Fibroblast of skin of right quadriceps (primary cell): ENCODE measurements around the gene SELENOS.
"Not testable (repeated sequence)": the region's sequence is repeated elsewhere in the genome, so short reads cannot be mapped to it uniquely, and the experiment has no call there.

Source experiments
- DNase-seq: peaks from one replicate; pipeline ENCODE4 v3.0.0-alpha.2; 2013

Gene SELENOS

DNA sequence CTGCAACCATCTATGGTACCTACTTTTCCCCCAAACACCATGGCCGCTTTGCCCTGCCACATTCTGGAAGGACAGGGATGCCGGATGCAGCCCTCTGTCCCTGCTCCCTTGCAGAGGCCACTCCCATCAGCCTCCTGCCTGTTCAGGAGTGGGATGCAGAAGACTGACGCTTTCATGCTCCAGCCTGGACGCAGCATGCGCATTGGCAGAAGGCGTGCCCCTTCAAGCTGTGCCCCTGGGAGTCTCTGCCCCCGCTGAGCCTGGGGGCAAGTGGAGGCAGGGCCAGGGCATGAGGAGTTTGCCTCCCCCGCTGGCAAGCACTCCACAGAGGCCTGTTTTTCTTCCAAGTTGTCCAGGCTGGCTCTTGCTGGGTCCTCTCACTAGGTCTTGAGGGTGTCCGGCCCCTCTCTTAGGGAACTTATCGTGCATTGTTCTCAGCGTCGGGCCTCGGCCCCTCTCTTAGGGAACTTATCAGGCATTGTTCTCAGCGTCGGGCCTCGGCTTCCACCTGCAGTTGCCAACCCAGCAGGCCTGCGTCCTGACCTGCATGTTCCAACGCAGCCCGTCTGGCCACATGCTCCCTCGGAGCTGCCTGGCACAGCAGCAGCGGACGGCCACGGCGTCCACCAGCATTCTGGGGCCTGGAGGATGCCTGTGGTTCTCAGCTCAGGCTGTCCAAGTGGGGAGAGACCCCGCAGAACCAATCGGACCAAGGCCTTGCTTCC is 32.3 kb upstream of the SELENOS start:
- DNase-seq = no peak

DNA sequence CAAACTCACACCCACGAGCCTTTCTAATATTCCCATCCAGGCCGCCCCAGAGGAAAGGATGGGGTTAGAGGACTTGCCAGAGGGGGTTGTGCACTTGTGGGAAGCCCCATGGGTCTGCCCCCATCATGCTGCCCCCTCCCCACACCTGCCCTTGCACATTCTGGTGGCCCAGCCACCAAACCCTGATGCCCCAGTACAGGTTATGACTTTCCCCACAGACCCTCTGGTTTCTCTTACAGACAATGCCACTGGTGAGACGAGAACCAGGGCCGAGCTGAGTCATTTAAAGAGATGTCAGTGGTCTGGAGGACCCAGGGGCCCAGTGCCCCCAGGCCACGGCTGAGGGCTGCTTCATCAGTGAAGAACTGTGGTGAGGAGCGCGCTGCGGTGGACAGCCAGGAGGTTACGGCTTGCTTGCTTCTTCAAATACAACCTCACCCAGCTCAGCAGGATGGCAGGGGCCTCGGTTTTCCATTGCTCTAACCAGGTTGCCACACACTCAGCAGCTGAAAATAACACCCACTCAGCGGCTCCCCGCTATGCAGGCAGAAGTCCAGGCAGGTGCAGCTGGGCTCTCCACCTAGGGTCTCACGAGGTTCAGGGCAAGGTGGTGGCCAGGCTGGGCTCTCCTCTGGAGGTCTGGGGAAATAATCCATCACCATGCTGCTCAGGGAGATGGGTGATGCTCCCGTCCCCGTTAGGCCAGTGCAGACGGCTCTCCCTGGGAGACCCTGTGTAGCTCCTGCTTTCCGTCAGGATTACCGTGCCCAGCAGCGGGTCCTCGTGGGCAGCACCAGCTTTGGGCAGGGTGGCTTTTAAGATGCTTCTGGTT is 31.5 kb upstream of the SELENOS start:
- DNase-seq = no peak

DNA sequence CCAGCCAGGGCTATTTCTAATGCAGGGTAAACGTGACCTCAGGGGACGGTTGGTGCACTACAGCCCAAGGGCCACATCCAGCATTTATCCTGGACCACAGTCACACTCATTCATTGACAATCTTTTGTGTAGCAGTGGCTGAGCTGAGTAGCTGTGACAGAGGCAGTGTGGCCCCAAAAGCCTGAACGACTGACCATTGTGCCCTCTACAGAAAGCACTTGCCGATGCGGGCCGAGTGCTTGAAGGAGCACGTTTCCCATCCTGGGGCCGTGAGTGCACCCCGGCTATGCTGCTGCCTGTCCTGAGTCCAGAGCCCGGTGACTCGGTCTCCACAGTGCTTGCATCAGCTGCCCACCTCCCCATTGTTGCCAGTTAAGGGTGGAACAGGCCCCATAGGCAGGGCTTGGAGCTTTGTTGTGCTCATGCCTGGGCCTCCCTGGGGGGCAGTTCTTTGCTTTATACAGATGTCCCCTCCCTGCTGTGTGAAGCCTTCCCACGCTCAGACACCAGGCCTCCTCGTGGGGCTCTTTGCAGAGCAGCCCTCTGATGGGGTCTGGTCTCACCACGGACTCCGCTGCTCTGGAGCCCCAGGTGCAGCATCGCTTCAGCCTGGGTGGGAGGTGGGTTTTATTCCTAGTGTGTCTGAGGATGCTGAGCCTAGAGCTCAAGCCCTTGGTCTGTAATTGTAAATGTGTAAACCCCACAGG is 30.8 kb upstream of the SELENOS start:
- no peak for DNase-seq

DNA sequence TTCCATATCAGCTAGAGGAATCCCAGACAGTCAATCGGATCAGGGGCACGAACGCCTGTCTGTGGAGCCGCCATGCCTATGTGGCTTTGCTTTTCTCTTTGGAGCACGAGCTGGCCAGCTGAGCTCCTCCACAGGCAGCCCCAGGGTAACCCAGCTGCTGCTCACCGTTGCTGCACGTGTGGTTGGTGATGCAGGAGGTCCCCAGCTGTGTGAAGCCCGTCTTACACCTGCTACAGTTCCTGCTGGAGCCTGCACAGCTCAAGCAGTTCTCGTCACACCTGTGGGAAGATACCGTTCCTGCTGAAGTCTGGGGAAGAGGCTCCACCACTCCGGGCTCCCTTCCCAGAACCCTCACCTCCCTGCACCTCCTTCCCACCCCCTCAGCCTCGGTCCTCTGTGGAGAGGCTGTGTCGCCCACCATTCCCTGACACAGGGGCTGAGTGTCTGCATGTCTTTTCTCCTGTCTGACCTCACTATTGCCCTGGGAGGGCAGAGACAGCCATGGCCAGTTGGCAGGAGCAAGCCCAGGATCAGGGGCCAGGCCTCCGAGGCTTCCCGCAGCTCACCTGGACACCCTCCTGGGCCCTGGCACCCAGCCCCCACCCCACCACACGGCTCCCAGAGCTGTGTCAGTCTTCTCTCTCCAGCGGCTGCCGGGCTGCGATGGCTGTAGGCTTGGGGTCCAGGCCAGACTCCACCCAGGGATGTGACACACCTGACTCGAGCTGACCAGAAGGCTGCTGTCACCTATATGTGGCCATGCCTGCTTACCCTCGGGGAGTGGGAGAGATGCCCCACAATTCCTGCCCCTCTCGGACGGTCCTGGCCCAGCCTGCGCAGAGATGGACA is 30.0 kb upstream of the SELENOS start:
- no peak for DNase-seq

DNA sequence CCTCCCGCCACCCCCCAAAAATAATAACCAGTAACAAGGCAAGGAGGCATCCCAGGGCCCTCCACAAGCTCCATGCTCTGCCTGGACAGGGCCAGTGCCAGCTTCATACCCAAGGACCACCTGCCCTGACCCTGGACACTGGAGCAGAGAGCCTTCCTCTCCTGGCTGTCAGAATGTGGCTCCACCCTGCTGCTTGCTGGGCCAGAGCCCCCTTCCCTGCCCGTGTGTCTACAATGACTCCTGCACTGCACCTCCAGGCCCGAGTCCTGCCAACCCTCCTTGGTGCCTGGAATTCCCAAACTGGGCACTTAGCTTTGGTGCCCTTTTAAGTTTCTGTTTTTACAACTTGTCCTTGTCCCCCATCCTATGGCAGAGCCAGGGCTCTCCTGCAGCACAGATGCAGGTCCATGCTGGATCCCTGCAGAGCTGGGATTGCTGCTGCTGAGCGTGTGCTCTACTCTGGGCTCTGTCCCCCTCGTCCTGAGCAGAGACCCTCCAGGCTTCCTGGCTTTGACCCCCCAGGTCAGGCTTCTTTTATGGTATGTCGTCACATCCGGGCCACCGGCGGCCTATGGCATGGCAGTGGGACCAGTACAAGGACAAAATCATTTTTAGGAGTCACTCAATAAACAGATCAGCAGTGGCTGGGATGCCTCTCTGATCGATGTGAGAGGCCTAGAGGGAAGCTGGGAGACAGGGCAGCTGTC is 29.2 kb upstream of the SELENOS start:
- no peak for DNase-seq

DNA sequence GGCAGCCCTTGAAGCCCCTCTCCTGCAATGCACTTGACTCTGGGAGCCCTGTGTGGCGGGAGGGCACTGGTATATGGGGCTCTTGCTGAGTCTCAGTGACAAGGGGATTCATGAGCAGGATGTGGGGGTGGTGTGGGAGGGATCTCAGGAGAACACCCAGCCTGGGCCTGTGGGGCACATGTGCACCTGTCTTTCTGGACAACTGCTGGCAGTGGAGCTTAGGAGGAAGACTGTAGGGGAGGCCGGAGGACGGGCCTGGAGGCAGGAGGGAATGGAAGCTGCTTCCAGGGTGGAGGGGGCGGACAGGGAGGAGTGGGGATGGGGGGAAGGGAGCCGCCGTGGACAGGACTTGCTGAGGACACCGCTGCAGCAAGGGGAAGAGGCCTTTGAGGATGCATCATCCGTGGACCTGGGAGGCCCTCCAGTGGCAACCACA is 28.6 kb upstream of the SELENOS start:
- no peak for DNase-seq

DNA sequence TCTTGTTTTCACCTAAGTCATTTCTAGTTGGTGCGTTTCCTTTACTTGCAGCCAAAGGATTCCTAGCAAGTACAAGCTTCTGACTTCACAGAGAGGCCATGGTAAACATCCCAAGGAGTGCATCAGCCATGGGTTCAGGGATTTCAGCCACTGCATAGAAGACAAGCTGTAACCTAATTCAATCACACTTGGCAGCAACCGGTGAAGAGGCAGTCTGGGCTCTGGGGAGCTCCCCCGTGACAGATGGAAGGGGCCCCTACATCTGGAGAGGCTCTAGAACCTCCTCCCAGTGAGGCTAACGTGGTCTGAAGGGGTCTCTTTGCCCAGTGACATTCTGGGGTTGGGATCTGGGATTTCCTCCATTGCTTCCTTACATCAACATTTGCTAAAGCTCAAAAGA is 26.1 kb upstream of the SELENOS start:
- no peak for DNase-seq

DNA sequence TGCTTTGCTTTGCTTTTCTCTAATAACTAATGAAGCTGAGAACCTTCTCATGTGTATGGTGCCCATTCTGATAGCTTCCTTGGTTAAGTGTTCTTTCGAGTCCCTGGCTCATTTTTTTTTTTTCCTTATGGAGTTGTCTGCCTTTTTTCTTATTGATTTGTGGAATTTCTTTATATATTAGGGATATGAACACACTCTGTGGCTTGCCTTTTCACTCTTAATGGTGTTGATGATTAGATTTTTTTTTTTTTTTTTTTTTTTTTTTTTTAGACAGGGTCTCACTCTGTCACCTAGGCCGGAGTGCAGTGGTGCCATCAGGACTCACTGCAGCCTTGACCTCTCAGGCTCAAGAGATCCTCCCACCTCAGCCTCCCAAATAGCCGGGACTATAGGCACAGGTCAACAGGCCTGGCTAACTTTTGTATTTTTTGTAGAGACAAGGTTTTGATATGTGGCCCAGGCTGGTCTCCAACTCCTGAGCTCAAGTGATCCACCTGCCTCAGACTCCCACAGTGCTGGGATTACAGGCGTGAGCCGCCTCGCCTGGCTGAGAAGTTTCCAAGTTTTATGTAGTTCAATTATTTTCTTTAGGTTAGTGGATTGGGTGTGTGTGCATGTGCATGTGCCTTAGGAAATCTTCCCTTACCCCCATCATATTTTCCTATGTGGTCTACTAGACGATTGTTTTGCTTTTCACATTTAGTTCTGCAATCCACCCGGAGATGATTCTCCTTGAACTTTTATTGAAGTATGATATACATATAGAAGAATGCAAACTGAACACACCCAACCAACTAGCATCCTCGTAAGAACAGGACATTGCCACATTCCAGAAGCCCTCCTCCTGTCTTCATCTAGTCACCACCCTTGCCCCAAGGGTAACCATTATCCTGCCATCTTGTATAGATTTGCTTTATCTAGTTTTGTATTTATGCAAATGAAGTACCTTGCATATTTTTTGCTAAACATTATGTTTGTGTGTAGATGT is 19.4 kb upstream of the SELENOS start:
- peak; percentile 42 for DNase-seq

DNA sequence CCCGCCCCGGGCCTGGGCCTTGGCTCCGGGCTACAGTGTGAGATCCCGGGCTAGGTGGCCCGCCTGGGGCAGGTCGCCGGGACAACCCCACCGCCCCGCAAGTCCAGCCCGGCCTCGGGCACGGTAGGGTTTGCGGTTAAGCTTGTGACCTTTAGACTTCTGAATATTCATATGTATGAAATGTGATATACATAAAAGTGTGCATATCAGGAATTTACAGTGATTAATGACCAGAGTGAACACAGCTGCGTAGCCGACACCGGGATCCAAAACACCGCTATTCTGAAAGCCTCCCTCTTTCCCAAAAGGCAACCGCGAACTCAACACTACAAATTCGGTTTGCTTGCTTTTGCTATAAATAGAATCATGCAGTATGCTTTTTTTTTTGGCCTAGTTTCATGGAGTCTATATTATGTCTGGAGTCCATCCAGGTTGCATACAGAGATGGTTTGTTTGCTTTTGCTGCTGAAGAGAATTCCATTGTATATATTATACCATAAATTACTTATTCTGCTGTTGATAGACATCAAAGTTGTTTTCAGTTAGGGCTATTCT is 18.4 kb upstream of the SELENOS start:
- DNase-seq = peak; percentile 78

DNA sequence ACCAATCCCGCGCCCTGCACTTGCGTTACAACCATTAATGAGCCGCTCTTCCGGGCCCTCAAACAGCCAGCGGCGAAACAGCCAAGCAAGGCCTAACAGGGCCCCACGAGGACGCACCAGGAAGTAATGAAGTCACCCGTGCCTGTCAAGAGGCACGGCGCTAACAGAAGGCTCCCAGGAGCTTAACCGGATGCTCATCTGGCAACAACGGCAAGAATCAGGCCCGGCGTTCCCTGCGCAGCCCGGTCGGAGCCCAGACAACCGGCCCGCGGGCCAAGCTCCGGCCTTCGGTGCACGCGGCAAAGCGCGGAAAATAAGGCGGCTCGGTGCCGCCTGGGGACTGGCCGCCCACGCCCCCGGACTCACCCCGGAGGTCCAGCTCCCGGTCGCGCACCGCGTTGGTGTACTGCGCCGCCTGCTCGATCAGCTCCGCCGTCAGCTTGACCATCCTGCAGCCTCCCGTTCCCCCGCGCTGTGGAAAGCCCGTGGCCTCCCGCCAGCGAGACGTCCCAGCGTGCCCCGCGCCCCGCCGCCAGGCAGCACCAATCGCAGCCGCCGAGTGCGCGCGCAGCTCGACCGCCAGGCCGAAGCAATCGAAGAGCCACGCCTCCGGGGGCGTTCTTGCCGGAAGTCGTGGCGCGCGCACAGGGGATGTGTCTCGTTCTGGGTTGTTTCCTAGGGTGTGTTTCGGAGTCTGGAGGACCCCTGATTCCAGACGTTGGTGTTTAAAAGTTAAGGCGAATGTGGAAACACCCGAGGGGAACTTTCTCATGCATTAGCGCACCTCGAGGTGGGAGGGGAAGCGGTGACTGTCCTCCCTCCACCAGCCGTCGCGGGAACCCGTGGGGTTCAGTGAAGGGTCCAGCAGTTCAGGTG is 17.7 kb upstream of the SELENOS start, which contains the start of gene SNRPA1:
Gene SNRPA1 (minus strand): TSS at position 518 of the 876 bp plus-strand sequence. CDS start 70 bp downstream, at position 448.
- peak; percentile 95 for DNase-seq

DNA sequence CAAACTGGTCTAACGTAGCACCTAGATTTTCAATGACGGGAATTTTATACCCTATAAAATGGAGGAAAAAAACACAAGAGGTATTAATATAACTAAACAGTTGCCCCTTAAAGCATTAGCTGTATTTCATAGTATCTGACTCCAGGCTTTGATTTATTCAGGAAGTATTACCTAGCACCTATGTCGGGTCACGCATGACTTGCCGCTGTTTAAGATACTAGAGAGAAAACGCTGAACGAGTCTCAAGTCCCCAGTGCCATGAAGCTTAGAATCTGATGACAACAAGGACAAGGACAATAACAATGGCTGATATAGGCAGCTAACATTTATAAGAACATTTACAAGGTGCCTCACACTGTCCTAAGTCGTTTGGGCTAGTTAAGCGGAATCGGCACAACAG is 15.8 kb upstream of the SELENOS start:
- DNase-seq = no peak

DNA sequence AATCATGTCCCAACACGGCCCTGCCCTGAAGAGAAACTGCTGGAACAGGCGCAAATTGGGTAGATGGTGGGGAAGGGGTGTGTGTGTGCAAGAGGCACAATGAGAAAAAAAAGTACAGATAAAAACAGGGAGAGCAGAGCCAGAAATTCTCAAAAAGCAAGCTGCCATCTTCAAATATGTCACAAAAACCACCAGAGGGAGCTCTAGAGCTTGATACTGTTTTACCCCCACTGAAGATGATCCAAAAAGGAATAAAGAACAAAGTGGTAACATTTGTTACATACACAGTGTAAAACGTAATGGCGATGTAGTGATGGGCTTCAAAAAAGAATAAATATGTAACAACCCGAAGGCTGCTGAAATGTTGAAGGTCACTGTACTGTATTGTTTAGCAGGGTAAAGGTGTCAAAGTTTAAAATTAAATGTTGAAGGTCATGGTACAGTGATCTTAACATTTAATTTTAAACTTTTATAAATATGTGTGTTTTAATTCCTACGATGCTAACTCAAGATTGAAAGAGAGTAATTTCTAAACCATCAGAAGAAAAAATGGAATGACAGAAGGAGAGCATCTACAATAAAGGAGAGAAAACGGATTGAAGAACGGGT is 11.7 kb upstream of the SELENOS start:
- DNase-seq = peak; percentile 46

DNA sequence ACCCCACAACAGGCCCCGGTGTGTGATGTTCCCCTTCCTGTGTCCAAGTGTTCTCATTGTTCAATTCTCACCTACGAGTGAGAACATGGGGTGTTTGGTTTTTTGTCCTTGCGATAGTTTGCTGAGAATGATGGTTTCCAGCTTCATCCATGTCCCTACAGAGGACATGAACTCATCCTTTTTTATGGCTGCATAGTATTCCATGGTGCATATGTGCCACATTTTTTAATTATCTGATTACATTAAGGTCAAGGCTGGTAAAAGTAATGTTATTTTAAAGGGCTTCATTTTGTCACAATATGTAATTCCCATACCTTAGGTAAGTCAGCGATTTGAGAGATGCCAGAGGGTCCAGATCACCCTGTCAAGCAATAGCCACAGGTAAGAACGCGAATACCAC is 10.1 kb upstream of the SELENOS start:
- DNase-seq = not testable (repeated sequence)

DNA sequence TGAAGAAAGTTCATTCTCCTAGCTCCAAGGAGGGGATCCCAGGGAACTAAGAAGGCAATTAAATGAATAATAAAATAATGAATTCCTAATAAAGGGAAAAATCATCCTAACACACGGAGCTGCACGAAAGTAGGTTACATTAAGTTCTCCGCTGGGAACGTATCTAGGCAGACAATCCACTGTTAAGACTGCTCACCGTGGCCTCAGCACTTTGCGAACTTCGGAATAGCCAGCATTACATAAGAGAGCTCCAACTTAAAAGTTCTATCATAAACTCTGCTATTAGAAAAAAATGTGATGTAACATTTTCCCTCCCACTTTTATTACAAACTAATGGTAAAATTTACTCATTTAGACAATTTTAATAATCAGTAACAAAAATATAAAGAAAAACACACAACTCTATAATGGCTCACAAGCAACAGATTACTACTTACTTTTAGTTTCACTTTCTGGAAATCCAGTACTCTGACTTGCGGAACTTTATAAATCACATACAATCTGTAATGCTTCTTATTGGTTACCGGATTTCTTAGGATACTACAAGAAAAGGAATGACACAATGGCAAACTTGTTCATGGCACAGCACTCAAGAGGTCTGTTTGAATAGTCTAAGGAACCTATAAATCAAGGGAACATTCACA is 9.3 kb upstream of the SELENOS start:
- DNase-seq = no peak

DNA sequence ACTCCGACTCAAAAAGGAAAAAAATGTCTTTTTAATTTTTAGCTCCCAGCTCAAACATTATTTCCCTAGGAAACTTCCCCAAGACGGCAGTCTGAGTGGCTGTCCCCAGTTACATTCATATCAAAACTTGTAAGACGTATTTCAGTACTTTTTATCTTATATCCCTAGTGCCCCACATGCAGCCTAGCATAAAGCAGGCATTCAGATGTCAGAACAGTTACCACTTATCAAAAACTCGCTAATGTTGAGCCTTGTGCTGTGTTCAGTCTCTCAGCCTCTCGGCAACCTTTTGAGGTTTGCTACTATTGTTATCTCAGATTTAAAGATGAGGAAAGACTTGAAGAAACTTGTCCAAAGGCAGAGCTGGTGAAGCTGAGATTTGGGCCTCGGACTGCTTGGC is 6.6 kb upstream of the SELENOS start:
- DNase-seq = no peak

DNA sequence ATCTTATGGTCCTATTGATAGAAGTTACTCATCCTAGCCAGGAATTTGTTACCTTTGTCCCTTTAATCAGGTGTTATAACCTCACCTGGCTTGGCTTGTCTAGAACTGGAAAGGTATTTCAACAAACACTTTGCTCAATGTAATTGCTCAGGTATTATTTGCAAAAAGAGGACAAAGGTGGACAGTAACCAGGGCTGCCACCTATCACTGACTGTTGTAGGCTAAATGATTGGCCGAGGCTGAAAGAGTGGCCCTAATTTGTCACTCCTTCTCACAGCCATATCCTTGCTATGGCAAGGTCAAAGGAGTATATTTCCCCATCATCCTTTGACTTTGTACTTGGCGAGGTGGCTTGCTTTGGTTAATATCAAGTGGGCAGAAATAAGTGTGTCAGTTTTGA is 2.7 kb upstream of the SELENOS start:
- DNase-seq = no peak

DNA sequence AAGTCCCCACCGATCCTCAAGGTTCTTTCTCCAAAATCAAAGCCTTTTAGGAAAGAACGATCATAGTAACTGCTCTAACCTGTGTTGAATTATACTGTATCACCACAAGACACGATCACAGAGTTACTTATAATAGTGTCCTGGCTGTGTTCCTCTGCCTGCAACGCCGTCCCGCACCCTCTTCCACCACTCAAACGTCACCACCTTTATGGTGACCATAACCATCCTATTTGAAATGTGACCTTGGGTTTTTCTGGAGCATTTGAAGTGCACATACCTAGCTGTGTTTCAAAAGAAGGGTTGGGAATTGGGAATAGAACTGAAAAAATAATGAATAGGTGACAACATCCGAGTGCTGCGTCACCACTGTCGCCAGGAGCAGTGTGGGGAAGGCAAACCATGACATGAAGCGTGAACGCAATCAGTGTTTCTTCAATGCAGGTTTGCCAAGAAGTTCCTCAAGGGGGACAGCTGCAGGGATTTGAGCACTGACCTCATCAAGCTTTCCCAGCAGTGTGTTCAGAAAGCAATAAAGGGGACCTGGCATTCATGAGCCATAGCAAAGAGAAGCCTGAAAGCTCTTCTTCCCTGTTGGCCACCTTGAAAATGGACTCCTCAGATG is 769 bp upstream of the SELENOS start:
- DNase-seq = no peak
